ENCODE data around the gene R3HDM4.

Gene R3HDM4

DNA sequence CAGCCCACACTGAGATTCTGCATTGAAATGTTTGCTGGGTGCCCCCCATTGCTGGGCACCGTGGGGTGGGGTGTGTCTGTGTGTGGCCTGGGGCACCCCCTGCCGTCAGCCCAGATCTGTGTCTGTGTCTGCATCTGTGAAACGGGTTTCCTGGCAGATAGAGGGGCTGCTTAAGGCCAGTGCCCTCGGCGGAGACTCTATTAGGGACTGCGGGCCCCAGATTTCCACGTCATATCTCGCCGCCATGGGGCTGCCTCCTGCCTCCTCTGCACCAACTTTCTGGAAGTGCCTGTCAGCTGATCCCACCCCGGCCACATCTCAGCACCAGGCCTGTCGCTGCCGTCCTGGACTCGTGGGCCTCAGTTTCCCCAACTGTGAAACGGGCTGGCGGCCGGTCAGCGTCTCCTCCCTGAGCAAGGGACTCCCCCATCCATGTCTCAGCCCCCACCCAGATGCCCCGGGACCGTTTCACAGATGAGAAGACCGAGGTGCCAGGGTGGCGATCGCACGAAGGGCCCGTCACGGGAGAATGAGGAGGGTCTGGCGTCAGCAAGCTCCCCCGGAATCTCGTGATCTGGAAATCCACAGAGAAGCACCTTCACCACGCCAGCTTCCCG, 34.2 kb upstream of the R3HDM4 start:
- DNase-seq, result no peak

DNA sequence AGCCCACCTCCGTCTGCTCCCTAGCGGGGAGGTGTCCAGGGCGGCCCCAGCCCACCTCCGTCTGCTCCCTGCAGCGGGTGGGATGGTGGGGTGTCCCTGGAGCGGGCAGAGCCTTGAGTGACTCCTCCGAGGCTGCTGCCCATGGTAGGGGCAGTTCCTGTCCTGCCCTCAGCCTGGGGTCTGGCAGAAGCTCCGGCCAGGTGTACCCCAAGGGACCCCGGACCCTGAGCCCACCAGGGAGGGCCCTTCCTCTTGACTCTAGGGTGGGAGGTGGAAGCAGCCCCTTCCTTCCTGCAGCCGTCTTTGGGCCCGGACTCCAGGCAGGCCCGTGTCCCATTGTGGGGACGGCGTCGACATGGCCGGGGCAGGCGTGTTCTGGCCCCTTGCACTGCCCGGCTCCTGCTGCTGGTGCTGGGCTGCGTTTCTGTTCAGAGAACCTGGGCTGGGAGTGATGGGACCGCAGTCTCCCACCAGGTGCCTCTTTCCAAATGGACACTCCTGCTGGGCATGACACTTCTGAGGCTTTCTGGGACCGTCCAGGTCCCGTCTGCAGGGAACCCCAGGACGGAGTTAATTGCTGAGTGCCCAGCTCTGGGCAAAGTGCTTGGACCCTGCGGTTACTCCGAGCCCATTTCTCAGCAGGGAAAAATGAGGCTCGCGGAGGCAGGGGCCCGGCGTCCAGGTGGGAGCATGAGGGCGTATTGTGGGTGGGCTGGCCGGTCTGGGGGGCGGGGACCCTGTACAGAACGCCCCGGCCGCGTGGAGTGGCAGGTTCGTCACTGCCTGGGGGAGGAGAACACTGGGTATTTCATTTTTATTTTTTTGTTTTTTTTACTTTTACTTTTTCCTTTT, 32.6 kb upstream of the R3HDM4 start:
- no peak for DNase-seq

DNA sequence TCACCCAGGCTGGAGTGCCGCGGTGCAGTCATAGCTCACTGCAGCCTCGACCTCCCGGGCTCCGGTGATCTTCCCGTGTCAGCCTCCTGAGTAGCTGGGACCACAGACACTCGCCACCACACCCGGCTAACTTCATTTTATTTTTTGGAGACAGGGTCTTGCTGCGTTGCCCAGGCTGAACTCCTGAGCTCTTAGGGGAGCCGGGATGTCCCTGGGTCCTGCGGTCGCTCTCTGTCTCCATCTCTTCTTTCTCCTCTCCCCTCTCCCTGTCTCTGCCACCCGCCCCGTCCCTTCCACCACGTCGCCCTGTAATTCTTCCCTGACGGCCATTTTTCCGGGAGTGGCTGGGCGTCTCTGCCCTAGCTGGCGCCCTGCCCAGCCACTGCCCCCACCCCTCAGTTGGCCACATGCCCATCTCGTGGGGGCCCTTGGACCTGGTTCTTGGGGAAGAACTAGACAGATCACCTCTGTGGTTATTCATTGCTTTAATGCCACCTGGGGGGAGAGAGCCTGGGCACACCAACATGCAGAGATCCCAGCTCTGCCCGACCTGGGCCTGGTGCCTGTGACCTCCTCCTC, 31.7 kb upstream of the R3HDM4 start:
- no peak for DNase-seq

GRCh38 chr19:944171-944567, 31.1 kb upstream of the R3HDM4 start:
- no peak for DNase-seq

- DNase-seq, result no peak
Measured at GRCh38 chr19:943551-944170, 30.6 kb upstream of the R3HDM4 start.

DNA sequence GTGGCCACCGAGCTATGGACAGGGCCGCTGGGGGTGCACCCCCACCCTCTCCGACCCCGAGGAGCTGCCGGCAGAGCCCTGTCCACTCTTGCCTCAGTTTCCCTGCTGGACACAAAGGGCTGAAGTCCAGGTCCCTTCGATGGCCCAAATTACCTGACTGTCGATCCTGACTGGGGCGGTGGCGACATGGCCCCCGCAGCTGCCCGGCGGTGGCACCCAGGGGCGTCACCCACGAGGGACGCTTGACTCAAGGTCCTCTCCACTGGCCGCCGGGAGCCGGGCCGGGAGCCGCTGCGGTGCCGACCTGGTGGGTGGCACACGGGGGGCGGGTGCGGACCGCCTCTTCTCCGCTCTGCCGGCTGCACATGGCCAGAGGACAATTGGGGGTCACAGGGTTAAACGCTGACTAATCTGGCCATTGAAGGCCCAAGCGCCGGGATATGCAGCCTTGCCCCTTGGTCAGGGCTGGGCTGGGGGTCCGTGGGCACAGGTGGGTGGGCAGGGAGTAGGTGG, 29.2 kb upstream of the R3HDM4 start:
- DNase-seq, result no peak

DNA sequence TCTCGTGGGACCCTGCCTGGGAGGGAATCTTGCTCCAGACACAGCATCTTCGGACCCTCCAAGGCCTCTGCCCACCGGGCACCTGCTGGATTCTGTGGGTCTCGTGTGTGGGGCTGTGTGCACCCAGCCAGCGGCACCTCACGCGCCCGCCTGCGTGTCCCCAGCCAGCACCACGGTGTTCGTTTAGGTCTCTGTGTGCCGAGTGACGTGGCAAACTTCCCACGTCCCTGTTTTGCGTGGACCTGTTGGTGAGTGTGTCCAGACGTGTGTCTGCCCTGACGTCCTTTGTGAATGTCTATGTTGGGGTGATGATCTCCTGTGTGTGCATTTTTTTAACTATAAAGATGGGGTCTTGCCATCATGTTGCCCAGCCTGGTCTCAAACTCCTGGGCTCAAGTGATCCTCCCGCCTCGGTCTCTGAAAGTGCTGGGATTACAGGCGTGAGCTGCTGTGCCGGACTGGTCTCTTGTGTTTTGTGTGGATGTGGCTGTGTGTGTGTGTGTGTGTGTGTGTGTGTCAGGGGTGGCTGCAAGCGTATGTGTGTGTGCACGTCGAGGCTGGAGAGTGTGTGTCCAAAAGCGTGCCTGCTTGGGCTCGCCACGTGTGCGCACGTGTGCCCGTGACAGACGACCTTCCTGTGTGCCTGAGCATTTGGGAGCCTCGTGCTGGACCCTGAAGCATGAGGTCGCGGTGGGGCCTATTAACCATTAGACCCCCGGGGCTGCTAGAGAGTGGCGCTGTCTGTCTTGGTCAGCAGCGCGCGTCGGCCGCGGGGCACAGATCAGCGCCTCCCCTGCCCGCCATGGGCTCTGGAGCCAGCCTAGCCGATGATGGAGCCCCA, 28.5 kb upstream of the R3HDM4 start:
- no peak for DNase-seq

GRCh38 chr19:940591-941291, 27.7 kb upstream of the R3HDM4 start:
- no peak for DNase-seq

GRCh38 chr19:939922-940321, 26.9 kb upstream of the R3HDM4 start:
- no peak for DNase-seq

DNA sequence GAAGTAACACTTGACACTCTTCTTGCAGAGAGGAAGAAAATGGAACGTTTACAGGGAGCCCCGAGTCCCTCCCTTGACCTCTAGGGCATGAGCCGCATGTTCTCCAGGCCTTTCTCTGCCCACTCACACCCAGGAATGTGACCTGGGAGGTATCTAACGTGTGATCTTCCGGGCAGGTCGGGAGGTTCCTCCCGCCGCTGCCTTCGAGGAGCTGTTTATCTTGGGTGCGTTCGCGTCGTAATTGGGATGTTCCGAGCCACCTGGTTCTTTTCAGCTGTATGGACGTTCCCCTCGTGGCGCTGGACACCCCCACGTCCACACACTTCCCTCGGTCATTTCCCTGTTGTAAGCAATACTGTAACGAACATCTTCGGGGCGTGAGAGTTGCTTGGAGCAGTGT, 26.4 kb upstream of the R3HDM4 start:
- no peak for DNase-seq

- no peak for DNase-seq
Measured at GRCh38 chr19:938233-938923, 25.4 kb upstream of the R3HDM4 start.

- DNase-seq, result no peak
Measured at GRCh38 chr19:937259-937694, 24.3 kb upstream of the R3HDM4 start.

DNA sequence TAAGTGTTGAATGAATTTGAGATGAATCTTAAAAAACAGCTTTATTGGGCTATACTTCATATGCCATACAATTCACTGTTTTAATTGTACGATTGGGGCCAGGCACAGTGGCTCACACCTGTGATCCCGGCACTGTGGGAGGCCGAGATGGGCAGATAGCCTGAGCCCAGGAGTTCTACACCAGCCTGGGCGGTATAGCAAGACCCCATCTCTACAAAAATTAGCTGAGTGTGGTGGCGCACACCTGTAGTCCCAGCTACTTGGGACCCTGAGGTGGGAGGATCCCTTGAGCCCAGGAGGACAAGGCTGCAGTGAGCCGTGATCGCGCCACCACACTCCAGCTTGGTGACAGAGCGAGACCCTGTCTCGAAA, 23.1 kb upstream of the R3HDM4 start:
- DNase-seq, result no peak

GRCh38 chr19:934865-935479, 22.0 kb upstream of the R3HDM4 start:
- no peak for DNase-seq

DNA sequence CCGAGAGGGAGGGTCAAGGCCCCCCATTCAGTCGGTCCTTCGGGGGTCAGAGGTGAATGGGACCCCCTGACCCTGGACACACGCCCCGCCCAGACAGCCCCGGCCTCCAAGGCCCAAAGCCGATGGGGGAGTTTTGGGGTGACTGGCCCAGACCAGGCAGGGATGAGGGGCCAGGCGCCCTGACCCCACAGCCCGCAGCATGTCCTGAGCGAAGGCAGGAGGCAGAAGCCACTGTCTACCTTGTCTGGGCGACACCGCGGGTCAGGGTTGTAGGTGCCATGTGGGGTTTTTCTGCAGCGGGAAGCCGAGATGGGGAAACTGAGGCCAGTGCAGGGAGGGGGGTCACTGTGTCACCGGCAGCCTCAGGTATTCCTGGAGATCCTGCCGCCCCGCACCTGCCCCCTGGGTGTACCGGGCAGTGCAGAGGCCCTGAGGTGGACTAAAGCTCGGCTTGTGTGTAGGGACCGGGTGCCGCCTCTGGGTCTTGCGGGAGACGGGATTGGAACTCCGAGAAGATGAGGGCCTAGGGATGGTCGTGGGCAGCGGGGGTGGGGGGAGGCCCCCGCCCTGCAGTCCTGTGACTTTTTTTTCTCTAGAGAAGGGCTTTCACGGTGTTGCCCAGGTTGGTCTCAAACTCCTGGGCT, 21.3 kb upstream of the R3HDM4 start:
- DNase-seq, result no peak

DNA sequence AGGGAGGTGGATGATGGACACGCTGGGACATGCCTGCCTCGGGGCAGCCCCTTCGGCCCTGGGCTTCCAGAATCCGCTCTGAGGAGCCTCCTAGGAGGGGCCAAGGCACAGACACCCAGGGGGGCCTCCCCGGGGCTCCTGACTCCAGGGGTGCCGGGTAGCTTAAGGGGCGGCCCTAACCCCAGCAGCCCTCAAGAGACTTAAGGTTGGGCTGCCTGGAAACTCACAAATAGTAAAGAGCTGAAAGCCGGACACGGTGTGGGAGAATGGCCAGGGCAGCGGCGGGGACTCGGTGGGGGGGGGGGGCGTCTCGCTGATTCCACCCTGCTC, 20.5 kb upstream of the R3HDM4 start:
- DNase-seq, result no peak

DNA sequence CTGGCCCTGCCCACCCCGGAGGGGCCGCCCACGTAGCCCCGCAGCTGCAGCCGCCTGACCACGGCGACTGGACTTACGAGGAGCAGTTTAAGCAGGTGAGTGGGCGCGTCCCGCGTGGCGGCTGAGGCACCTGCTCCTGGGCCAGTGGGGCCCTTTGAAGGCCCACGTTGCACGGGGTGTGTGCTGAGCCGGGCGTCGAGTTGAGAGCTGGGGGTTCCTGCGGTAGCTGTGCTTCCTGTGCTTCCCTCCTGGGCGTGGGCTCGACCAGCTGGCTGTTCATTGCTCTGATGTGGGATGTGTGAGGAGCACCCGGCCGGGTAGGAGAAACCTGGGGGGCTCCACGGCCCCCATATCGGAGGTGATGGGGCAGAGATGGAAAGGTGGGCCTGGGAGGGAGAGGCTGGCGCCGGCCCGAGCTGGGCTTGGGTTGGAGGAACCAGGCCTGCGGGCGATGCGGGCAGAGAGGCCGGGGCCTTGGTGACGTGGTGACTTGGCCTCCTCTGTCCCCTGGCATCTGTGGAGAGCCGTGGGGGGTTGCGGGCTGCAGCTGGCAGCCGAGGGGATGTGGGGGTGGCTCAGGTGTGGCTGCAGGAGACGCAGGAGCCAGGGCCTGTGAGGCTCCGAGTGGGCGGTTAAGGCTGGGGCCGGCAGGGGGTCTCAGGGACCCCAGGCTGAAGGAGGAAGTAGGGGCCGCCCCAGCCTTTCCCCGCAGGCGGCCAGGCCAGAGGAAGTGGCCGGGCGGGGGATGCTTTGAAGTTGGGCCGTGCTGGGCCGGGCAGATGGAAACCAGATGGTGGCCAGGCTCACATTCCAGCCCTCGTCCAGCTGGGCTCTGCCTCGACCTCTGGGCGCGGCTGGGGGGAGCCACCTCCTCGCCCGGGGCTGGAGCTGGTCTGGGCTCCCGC, 19.9 kb upstream of the R3HDM4 start:
- DNase-seq, result no peak

DNA sequence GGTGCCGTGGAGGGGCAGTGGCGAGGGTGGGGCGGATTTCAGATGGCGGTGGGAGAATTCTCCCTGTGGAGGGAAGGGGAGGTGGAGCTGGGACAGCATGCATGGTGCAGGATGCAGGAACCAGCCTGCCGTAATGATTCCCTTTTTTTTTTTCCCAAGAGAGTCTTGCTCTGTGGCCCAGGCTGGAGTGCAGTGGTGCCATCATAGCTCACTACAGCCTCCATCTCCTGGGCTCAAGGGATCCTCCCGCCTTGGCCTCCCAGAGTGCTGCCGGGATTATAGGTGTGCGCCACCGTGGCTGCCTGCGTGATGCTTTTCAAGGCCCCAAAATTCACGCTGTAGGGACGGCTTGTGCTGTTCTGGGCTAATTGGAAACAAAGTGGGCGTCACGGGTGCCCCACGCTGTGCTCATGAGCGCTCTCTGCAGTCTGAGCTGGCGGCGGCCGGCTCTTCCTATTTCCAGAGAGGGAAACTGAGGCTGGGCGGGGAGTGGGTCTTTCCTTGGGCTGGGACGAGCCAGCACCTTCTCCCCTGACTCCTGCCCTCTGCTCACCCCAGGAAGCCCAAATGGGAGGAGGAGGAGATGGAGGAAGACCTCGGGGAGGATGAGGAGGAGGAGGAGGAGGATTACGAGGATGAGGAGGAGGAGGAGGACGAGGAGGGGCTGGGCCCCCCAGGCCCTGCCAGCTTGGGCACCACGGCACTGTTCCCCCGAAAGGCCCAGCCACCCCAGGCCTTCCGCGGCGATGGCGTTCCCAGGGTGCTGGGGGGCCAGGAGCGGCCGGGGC, 19.0 kb upstream of the R3HDM4 start:
- DNase-seq, result no peak

- no peak for DNase-seq
Measured at GRCh38 chr19:929891-930258, 16.9 kb upstream of the R3HDM4 start.
